Brain microvascular endothelial cell (primary cell): ENCODE measurements around the gene AGO3.

Source experiments
- DNase-seq: peaks from one replicate; pipeline ENCODE4 v3.0.0-alpha.2; 2020
- H3K27ac ChIP-seq: fragments of 250-450 bp; sonication (Bioruptor Pico); 2 replicates; pipeline ENCODE4 v1.5.1; 2020; ENCODE audit warnings: mild to moderate bottlenecking, moderate library complexity
- H3K27me3 ChIP-seq: fragments of 250-450 bp; sonication (Bioruptor Pico); replicated peaks from 2 replicates; pipeline ENCODE4 v1.5.1; 2020; ENCODE audit warnings: mild to moderate bottlenecking
- H3K36me3 ChIP-seq: fragments of 250-450 bp; sonication (Bioruptor Pico); replicated peaks from 2 replicates; pipeline ENCODE4 v1.5.1; 2020; ENCODE audit warnings: mild to moderate bottlenecking
- H3K4me3 ChIP-seq: 2 replicates; pipeline ENCODE4 v1.5.1; 2011; ENCODE audit warnings: low read depth, mild to moderate bottlenecking, control low read depth, low read length, moderate library complexity
- in situ Hi-C: cut with HindIII; loops from 2 replicates; pipeline ENCODE4 v1.10.0; 2017; ENCODE audit warnings: low sequenced_read_pairs, low pct_ligation_motif_present
- TF ChIP-seq, protein P1 (sequence below): IDR thresholded peaks from 2 replicates; pipeline ENCODE4 v1.5.1; 2011; ENCODE audit warnings: low read depth, mild to moderate bottlenecking, moderate library complexity, low read length, control low read depth, inconsistent platforms; ENCODE audit errors: missing control alignments

Gene AGO3

DNA sequence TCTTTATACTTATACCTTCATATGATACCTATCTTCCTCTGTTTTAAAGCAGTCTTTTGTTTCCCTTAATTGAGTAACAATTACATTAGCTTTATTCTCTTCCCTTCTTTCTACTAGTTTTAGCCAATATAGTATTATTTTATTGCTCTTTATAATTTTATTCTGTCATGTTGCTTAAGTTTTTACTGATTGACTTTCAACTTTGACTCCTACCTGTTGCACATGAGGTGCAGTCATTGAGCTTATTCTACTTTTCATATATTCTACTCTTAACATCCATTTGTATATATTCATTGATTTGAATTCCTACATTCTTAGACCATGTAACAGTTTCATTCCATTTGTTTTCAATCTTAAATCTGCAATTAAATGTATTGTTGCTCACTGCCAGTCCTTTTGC, 49.2 kb downstream of the AGO3 start:
- DNase-seq, result no peak
- Histone ChIP-seq H3K27me3 (no peaks in the 10 kb centered on the region), H3K4me3 (no peak overlapping the region), H3K36me3 (no peaks in the 10 kb centered on the region), H3K27ac (no peak overlapping the region)
- in situ Hi-C loops, result no loop called here
- TF ChIP-seq, protein P1, sequence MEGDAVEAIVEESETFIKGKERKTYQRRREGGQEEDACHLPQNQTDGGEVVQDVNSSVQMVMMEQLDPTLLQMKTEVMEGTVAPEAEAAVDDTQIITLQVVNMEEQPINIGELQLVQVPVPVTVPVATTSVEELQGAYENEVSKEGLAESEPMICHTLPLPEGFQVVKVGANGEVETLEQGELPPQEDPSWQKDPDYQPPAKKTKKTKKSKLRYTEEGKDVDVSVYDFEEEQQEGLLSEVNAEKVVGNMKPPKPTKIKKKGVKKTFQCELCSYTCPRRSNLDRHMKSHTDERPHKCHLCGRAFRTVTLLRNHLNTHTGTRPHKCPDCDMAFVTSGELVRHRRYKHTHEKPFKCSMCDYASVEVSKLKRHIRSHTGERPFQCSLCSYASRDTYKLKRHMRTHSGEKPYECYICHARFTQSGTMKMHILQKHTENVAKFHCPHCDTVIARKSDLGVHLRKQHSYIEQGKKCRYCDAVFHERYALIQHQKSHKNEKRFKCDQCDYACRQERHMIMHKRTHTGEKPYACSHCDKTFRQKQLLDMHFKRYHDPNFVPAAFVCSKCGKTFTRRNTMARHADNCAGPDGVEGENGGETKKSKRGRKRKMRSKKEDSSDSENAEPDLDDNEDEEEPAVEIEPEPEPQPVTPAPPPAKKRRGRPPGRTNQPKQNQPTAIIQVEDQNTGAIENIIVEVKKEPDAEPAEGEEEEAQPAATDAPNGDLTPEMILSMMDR, result no peak

DNA sequence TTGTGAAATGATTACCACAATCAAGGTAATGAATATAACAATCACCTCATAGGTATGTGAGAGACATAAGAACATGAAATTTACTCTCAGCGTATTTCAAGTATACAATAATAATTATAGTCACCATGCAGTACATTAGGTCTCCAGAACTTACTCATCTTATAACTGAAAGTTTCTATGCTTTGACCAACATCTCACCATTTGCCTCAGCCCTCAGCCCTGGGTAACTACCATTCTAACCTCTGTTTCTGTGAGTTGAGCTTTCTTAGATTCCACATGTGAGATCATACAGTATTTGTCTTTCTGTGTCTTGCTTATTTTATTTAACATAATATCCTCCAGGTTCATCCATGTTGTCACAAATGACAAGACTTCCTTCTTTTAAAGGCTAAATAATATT, 57.3 kb downstream of the AGO3 start:
- DNase-seq, result no peak
- Histone ChIP-seq H3K27me3 (no peaks in the 10 kb centered on the region), H3K27ac (no peak overlapping the region), H3K36me3 (no peaks in the 10 kb centered on the region), H3K4me3 (no peak overlapping the region)
- TF ChIP-seq, protein P1, result no peak
- in situ Hi-C loops, result no loop called here

DNA sequence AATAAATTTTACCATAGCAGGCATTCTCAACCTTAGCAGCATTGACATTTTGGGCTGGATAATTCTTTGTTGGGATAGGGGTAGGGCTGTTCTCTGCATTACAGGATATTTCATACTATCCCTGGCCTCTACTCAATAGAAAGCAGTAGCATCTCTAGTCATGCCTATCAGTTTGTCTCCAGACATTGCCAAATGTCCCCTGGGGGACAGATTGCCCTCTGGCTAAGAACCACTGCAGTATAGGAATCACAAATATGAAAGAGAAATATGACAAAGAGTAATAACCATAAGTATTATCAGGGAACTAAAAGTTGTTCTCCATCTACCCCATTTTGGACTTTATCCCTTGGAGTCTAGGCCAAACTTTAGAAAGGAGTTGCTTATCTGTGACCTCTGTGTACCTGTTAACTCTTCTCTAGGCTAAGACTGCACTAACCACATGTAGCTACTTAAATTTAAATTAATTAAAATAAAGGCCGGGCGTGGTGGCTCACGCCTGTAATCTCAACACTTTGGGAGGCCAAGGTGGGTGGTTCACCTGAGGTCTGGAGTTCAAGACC, 76.1 kb downstream of the AGO3 start:
- Histone ChIP-seq H3K36me3 (no peaks in the 10 kb centered on the region), H3K27me3 (no peaks in the 10 kb centered on the region), H3K4me3 (no peak overlapping the region), H3K27ac (no peak overlapping the region)
- no peak for DNase-seq
- TF ChIP-seq, protein P1, result no peak
- in situ Hi-C loops, result no loop called here

DNA sequence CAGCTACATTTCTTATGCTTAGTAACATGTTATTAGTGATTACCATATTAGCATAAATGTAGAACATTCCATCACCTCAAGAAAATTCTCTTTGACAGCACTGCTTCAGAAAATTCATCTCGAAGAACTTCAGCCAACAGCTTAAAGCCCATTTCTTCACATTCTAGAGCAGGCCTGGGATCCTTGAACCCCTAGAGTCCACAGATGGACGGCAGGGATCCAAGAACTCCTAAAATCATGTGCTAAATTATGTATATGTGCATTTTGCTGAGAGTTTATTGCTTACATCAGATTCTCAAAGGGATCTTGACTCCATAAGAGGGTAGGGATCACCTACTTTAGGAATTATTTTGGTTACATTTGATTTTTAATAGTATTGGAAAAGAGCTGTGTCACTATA, 76.8 kb downstream of the AGO3 start:
- Histone ChIP-seq H3K27ac (no peak overlapping the region), H3K4me3 (no peak overlapping the region), H3K36me3 (no peaks in the 10 kb centered on the region), H3K27me3 (no peaks in the 10 kb centered on the region)
- in situ Hi-C loops, result no loop called here
- DNase-seq, result no peak
- TF ChIP-seq, protein P1, result no peak

DNA sequence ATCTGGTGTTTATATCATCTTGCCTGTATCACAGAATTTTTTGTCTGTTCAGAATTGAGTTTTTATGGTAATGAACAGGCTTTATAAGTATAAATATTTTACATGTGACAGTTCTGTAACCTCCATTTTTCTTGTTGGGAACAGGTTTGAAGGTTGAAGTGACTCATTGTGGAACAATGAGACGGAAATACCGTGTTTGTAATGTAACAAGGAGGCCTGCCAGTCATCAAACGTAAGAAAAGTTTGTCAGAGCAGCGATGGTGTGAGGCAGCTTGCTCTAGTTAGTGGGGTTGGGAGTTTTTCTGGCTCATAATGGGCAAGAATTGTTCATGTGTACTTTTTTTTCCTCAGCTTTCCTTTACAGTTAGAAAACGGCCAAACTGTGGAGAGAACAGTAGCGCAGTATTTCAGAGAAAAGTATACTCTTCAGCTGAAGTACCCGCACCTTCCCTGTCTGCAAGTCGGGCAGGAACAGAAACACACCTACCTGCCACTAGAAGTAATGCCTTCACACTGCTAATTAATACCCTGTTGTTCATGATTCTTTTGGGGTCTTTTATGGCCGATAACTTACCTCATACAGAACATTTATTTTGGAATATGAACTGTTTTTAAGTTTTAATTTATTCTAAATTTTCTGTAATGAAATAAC, 77.8 kb downstream of the AGO3 start:
- DNase-seq, result peak; percentile 82
- TF ChIP-seq, protein P1, result no peak
- in situ Hi-C loops, result no loop called here
- H3K36me3 ChIP-seq, result no peaks in the 10 kb centered on the region
- H3K27me3 ChIP-seq, result no peaks in the 10 kb centered on the region
- H3K4me3 ChIP-seq, result no peak overlapping the region
- peak overlapping the region; percentile 64 for H3K27ac ChIP-seq
